Eye (tissue), 1 donor: Measurements from ENCODE around the gene SELENOP.

Source experiments
- DNase-seq: peaks from one replicate; pipeline ENCODE4 v3.0.0-alpha.2; 2015

Gene SELENOP

GRCh38 chr5:42798284-42799240 lies 13.1 kb downstream of the SELENOP start:
- no peak for DNase-seq

- DNase-seq = no peak
These were observed 20.5 kb downstream of the SELENOP start for GRCh38 chr5:42791151-42791550.

DNA sequence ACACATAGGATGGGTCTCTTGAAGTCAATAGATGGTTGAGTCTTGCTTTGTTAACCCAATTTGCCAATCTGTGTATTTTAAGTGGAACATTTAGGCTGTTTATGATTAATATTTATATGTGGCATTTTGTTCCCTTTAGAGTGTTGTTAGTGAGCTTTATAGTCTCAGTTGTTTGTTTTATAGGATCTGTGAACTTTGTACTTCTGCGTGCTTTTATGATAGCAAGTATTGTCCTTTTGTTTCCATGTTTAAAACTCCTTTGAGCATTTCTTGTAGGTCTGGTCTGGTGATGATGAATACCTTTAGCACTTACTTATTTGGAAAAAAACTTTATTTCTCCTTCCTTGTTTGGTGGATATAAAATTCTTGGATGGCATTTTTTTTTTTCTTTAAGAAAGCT lies 23.8 kb downstream of the SELENOP start:
- DNase-seq = no peak

DNA sequence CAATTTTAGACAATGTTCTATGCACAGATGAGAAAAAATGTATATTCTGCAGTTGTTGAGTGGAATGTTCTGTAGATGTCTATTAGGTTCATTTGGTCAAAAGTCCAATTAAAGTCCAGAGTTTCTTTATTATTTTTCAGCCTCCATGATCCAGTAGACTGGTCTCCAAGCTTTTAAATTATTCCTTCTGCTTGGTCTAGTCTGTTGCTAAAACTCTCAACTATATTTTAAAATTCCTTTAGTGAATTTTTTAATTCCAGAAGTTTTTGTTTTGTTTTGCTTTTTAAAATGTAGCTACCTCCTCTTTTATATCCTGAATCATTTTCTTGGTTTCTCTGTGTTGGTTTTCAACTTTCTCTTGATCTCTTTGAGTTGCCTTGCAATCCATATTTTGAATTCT lies 24.6 kb downstream of the SELENOP start:
- DNase-seq = no peak

GRCh38 chr5:42785756-42786155 lies 25.9 kb downstream of the SELENOP start:
- DNase-seq = no peak

GRCh38 chr5:42784132-42784531 lies 27.6 kb downstream of the SELENOP start:
- DNase-seq = no peak

- no peak for DNase-seq
These were observed 30.1 kb downstream of the SELENOP start for GRCh38 chr5:42781584-42781983.

- DNase-seq = no peak
These were observed 32.6 kb downstream of the SELENOP start for GRCh38 chr5:42779083-42779482.

GRCh38 chr5:42772265-42772993 lies 39.3 kb downstream of the SELENOP start:
- no peak for DNase-seq

DNA sequence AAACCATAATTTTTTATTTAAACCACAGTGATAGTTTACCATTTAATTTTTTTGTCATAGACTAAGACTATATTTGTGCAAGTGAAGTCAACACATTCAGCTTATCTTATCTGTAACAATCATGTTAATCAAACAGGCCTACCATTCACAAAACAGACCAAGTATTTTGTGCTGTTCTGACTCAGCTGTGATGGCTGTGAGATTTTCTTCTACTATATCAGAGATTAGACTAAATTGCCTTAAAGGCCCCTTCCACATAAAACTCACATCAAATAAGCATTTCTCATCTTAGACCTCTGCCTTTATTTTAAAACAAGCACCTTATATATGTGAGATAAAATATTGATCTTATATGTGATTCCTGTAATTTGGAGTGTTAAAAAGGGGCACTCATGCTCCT lies 41.7 kb downstream of the SELENOP start:
- DNase-seq = no peak

DNA sequence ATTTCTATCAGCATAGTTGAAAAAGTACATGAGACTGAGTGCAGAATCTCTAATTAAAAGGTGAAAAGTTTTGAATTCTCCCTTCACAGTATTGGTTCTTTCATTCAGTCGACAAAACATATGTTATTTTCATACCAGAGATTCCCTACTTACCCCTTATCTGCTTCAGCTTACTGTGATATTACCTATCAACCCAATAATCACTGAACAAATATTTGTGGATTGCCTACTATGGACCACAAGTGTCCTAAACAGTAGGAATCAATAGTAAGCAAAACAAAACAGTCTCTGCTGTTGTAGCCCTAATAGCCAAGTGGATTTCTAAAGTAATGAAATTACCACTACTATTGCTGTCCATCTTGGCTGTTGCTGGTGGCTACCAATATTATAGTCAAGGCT lies 43.6 kb downstream of the SELENOP start:
- no peak for DNase-seq

GRCh38 chr5:42767491-42768105 lies 44.1 kb downstream of the SELENOP start:
- peak; percentile 73 for DNase-seq

GRCh38 chr5:42761791-42762190 lies 49.9 kb downstream of the SELENOP start:
- DNase-seq = no peak

DNA sequence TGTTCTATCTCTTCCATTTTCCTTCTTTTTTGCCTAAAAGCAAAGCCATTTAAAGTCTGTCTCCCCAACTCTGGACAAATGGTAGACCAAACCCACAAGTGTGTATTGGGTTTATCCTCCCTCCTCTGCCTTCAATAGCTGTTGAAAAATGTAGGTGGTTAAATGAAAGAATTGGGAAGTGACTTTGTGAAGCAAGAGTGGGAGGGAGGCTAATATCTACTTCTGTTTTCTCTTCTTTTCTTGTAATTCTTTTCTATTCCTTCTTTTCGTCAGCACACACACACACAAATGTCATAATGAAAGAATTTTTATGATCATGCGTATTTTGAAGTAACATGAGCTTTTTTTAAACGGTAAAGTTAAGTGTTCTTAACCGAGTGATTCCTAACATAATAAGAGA lies 51.3 kb downstream of the SELENOP start:
- no peak for DNase-seq

GRCh38 chr5:42759456-42759855 lies 52.2 kb downstream of the SELENOP start:
- DNase-seq = no peak

GRCh38 chr5:42756606-42757601 lies 54.8 kb downstream of the SELENOP start, which contains the start of gene CCDC152:
Gene CCDC152, plus strand, starts transcription at chr5:42756818. Its CDS starts 2,304 bp downstream, at chr5:42759122.
- peak; percentile 82 for DNase-seq

GRCh38 chr5:42753099-42753498 lies 58.6 kb downstream of the SELENOP start:
- no peak for DNase-seq

- DNase-seq = no peak
These were observed 60.6 kb downstream of the SELENOP start for GRCh38 chr5:42751044-42751443.

GRCh38 chr5:42750507-42750906 lies 61.2 kb downstream of the SELENOP start:
- no peak for DNase-seq
